ENCODE results near the gene PCDHA5.
"Not testable (repeated sequence)": the region's sequence is repeated elsewhere in the genome, so short reads cannot be mapped to it uniquely, and the experiment has no call there.

The PCDHA5 gene

DNA sequence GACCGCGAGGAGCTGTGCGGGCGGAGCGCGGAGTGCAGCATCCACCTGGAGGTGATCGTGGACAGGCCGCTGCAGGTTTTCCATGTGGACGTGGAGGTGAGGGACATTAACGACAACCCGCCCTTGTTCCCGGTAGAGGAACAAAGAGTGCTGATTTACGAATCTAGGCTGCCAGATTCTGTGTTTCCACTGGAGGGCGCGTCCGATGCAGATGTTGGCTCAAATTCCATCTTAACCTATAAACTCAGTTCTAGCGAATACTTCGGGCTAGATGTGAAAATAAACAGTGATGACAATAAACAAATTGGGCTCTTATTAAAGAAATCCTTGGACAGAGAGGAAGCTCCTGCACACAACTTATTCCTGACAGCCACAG, 6.9 kb downstream of the PCDHA5 start:
- FAIRE-seq: no peak
- DNase-seq (ENCODE audit: insufficient read length, low spot score): no peak
- TF ChIP-seq, protein P1, sequence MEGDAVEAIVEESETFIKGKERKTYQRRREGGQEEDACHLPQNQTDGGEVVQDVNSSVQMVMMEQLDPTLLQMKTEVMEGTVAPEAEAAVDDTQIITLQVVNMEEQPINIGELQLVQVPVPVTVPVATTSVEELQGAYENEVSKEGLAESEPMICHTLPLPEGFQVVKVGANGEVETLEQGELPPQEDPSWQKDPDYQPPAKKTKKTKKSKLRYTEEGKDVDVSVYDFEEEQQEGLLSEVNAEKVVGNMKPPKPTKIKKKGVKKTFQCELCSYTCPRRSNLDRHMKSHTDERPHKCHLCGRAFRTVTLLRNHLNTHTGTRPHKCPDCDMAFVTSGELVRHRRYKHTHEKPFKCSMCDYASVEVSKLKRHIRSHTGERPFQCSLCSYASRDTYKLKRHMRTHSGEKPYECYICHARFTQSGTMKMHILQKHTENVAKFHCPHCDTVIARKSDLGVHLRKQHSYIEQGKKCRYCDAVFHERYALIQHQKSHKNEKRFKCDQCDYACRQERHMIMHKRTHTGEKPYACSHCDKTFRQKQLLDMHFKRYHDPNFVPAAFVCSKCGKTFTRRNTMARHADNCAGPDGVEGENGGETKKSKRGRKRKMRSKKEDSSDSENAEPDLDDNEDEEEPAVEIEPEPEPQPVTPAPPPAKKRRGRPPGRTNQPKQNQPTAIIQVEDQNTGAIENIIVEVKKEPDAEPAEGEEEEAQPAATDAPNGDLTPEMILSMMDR (IDR thresholded peaks at IDR 0.05; ENCODE audit: insufficient read depth, missing control alignments): peak; percentile 45

DNA sequence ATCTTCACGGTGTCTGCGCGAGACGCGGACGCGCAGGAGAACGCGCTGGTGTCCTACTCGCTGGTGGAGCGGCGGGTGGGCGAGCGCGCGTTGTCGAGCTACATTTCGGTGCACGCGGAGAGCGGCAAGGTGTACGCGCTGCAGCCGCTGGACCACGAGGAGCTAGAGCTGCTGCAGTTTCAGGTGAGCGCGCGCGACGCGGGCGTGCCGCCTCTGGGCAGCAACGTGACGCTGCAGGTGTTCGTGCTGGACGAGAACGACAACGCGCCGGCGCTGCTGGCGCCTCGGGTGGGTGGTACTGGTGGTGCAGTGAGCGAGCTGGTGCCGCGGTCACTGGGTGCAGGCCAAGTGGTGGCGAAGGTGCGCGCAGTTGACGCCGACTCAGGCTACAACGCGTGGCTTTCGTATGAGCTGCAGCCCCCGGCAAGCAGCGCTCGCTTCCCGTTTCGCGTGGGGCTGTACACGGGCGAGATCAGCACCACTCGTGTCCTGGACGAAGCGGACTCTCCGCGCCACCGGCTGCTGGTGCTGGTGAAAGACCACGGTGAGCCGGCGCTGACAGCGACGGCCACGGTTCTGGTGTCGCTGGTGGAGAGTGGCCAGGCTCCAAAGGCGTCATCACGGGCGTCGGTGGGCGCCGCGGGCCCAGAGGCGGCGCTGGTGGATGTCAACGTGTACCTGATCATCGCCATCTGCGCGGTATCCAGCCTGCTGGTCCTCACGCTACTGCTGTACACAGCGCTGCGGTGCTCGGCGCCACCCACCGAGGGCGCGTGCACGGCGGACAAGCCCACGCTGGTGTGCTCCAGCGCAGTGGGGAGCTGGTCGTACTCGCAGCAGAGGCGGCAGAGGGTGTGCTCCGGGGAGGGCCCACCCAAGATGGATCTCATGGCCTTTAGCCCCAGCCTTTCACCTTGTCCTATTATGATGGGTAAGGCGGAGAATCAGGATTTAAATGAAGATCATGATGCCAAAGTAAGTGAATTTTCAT, 8.4 kb downstream of the PCDHA5 start:
- DNase-seq (ENCODE audit: insufficient read length, low spot score); FAIRE-seq: not testable (repeated sequence)

DNA sequence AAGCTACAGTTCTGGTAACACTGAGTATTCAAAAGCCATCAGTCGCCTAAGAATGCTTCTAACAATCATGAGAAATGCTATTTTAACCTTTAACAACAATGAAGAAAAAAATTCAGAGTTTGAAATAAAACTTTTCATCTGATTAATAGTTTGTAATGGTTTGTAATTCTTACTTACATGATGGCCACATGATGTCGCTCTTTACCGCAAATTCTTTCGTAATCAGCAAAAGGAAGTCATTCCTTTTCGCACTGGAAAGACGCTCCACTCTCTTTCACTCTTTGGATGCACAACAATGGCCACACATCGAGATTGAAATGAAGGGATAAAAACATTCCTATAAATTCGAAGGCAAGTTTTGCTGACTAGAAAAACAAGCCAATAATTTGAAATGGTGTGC, 12.6 kb downstream of the PCDHA5 start, which contains the start of gene PCDHA7:
Gene PCDHA7, plus strand, starts transcription at position 277 of the 400 bp plus-strand sequence. Its CDS starts 115 bp downstream, at position 392.
- DNase-seq (ENCODE audit: insufficient read length, low spot score): no peak
- TF ChIP-seq, protein P1 (IDR thresholded peaks at IDR 0.05; ENCODE audit: insufficient read depth, missing control alignments): no peak
- FAIRE-seq: no peak

DNA sequence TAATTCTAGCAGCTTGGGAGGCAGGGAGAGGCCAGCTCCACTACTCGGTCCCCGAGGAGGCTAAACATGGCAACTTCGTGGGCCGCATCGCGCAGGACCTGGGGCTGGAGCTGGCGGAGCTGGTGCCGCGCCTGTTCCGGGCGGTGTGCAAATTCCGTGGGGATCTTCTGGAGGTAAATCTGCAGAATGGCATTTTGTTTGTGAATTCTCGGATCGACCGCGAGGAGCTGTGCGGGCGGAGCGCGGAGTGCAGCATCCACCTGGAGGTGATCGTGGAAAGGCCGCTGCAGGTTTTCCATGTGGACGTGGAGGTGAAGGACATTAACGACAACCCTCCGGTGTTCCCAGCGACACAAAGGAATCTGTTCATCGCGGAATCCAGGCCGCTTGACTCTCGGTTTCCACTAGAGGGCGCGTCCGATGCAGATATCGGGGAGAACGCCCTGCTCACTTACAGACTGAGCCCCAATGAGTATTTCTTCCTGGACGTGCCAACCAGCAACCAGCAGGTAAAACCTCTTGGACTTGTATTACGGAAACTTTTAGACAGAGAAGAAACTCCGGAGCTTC, 13.1 kb downstream of the PCDHA5 start:
- FAIRE-seq; DNase-seq (ENCODE audit: insufficient read length, low spot score): not testable (repeated sequence)

DNA sequence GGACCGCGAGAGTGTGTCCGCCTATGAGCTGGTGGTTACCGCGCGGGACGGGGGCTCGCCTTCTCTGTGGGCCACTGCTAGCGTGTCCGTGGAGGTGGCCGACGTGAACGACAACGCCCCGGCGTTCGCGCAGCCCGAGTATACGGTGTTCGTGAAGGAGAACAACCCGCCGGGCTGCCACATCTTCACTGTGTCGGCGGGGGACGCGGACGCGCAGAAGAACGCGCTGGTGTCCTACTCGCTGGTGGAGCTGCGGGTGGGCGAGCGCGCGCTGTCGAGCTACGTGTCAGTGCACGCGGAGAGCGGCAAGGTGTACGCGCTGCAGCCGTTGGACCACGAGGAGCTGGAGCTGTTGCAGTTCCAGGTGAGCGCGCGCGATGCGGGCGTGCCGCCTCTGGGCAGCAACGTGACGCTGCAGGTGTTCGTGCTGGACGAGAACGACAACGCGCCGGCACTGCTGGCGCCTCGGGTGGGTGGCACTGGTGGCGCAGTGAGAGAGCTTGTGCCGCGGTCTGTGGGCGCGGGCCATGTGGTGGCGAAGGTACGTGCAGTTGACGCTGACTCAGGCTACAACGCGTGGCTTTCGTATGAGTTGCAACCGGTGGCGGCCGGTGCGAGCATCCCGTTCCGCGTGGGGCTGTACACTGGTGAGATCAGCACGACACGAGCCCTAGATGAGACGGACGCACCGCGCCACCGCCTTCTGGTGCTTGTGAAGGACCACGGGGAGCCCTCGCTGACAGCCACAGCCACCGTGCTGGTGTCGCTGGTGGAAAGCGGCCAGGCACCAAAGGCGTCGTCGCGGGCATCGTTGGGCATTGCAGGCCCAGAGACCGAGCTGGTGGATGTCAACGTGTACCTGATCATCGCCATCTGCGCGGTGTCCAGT, 14.5 kb downstream of the PCDHA5 start:
- FAIRE-seq (no peak), DNase-seq (ENCODE audit: insufficient read length, low spot score) (no peak)
- TF ChIP-seq, protein P1 (IDR thresholded peaks at IDR 0.05; ENCODE audit: insufficient read depth, missing control alignments): no peak

DNA sequence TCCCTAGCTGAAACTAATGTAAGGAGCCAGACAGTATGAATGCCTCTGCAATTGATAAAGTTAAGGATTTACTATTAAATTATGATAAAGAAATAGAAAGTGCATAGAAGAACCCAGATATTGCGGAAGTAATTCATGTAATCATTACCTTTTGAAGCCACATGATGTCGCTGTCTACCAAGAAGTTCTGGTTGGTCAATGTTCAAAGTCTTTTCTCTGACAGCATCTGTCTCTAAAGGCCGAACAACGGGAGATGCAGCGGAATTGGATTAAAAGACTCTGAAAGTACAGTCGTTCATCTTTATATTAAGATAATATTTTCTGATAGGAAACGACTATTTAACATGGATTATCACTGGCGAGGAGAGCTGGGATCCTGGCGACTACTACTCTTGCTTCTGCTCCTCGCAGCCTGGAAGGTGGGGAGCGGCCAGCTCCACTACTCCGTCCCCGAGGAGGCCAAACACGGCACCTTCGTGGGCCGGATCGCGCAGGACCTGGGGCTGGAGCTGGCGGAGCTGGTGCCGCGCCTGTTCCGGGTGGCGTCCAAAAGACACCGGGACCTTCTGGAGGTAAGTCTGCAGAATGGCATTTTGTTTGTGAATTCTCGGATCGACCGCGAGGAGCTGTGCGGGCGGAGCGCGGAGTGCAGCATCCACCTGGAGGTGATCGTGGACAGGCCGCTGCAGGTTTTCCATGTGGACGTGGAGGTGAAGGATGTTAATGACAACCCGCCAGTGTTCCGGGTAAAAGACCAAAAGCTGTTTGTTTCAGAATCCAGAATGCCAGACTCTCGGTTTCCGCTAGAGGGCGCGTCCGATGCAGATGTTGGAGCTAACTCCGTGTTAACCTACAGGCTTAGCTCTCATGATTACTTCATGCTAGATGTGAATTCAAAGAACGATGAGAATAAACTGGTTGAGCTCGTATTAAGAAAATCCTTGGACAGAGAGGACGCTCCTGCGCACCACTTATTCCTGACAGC, 19.9 kb downstream of the PCDHA5 start, which contains the start of gene PCDHA8:
Gene PCDHA8, plus strand, starts transcription at position 210 of the 985 bp plus-strand sequence. Its CDS starts 135 bp downstream, at position 345.
- TF ChIP-seq, protein P1 (IDR thresholded peaks at IDR 0.05; ENCODE audit: insufficient read depth, missing control alignments): peak; percentile 47
- DNase-seq (ENCODE audit: insufficient read length, low spot score) (no peak), FAIRE-seq (no peak)
